HG03159 (cell line): ENCODE data around the gene AQP9.
"Not testable (repeated sequence)": the region's sequence is repeated elsewhere in the genome, so short reads cannot be mapped to it uniquely, and the experiment has no call there.

ENCODE experiments used
- ATAC-seq: cut with Tn5 transposase; IDR thresholded peaks from one replicate; pipeline ENCODE4 v1.9.1; 2021; ENCODE audit warnings: mild to moderate bottlenecking, moderate library complexity; ENCODE audit not compliant: unreplicated experiment

AQP9 gene

GRCh38 chr15:58179206-58179605 lies 41.0 kb downstream of the AQP9 start:
- ATAC-seq, result no peak

- no peak for ATAC-seq
These were observed 41.7 kb downstream of the AQP9 start for GRCh38 chr15:58179741-58180381.

GRCh38 chr15:58182460-58183163 lies 44.4 kb downstream of the AQP9 start:
- peak; percentile 66 for ATAC-seq

GRCh38 chr15:58185439-58185838 lies 47.3 kb downstream of the AQP9 start:
- no peak for ATAC-seq

DNA sequence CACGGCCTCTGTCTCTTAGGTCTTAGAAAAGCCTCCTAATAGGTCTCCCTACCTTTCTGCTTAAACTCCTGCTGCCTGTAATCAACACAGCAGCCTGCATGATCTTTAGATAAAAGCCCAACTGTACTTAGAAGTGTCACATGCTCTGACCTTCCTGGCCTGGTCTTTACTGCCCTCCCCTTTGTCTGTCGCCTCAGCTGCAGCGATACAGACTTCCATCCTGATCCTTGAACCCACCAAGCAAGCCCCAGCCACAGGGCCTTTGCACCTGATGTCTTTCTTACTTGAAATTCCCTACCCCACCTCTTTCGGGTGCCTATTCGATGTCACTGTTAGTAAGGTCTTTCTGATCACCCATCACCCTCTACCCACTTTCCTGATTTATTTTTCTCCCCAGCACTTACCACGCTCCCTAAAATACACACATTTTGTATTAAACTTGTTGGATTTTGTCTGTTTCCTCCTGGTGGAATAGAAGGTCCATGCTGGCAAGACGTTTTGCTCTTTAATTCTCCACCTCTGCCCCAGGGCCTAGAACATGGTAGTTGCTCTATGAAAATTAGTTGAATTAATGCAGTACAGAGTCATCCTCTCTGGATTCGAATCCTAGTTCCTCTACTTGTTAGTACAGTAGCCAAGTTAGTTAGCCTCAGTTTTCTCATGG lies 51.1 kb downstream of the AQP9 start:
- no peak for ATAC-seq

- ATAC-seq, result no peak
These were observed 52.2 kb downstream of the AQP9 start for GRCh38 chr15:58190419-58190818.

GRCh38 chr15:58193636-58194035 lies 55.5 kb downstream of the AQP9 start:
- ATAC-seq, result not testable (repeated sequence)

DNA sequence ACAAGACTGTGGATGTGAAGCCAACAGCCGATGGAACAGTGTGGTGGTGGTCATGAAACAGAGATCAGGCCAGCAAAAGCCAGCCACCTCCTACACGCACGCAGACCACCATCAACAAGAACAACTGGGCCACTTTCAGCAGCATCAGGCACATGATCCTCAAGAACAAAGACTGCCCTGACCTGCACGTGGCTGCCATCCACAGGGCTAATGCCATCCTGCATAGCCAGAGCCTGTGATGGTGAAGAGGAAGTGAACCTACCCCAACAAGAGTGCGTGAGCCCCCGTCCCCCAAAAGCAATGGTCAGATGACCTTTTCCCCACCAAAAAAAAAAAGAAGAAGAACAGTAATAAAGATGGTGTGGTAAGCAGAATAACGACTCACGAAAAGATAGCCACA lies 62.6 kb downstream of the AQP9 start:
- no peak for ATAC-seq

DNA sequence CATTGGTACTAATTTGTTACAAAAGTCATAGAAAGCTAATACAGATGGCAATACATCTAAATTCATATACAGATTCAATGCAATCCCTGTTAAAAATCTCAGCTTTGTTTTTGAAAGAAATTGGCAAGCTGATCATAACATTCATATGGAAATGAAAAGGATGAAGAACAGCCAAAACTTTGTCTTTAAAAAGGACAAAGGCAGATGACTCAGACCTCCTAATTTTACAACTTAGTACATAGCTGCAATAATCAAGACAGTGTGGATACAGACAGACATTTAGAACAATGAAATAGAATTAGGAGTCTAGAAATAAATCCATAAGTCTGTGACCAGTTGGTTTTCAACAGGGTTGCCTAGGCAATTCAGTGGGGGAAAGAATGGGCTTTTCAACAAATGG lies 63.3 kb downstream of the AQP9 start:
- no peak for ATAC-seq

DNA sequence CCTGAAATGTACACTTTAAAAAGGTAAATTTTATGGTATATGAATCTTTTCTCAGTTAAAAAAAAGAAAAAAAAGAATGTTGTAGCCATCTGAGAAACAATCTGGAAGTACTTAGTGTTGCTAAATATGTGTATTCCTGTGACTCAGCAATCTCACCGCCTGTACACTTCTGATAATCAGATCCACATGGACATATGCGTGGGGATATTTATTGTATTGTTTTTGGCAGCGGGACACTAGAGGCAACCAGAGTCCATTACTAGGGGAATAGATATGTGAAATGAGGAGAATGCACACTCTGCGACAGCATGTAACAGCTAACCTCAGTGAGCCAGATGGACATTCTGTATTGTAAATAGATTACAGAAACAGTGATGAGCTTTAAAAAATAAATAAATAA lies 65.4 kb downstream of the AQP9 start:
- ATAC-seq, result no peak

DNA sequence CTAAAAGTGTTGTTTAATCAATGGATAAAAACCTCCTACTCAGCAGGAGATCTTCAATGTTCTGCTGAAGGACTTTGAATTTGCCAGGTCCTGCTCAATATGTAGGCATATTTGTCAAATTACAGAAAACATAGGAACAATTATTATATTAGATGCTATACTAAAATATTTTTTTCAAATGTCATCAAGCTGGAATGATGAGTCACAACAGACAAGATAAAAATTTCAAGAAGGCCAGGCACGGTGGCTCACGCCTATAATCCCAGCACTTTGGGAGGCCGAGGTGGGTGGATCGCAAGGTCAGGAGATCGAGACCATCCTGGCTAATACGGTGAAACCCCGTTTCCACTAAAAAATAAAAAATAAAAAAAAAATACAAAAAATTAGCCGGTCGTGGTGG lies 68.0 kb downstream of the AQP9 start:
- ATAC-seq, result no peak

- not testable (repeated sequence) for ATAC-seq
These were observed 70.0 kb downstream of the AQP9 start for GRCh38 chr15:58208217-58208616.

DNA sequence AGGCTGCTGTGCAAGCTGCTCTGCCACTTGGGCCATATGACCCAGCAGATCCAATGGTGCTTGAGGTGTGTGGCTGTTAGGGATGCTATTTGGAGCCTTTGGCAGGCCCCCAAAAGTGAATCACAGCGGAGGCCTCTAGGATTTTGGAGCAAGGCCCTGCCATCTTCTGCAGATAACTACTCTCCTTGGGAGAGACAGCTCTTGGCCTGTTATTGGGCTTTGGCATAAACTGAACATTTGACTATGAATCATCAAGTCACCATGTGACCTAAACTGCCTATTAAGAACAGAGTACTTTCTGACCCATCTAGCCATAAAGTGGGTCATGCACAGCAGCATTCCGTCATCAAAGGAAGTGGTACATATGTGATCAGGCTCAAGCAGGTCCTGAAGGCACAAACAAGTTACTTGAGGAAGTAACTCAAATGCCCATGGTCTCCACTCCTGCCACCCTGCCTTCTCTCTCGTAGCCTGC lies 70.9 kb downstream of the AQP9 start:
- not testable (repeated sequence) for ATAC-seq

DNA sequence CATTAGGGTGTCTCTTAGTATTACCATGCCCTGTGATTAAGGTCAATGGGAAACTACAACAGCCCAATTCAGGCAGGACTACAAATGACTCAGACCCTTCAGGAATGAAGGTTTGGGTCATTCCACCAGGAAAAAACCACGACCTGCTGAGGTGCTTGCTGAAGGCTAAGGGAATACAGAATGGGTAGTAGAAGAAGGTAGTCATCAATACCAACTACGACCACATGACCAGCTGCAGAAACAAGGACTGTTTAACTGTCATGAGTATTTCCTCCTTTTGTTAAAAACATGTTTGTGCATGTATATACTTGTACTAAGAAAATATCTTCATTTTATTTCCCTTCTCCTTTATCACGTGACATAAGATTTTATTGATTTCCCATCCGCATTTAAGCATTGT lies 71.8 kb downstream of the AQP9 start:
- not testable (repeated sequence) for ATAC-seq

GRCh38 chr15:58212909-58213526 lies 74.8 kb downstream of the AQP9 start:
- no peak for ATAC-seq

DNA sequence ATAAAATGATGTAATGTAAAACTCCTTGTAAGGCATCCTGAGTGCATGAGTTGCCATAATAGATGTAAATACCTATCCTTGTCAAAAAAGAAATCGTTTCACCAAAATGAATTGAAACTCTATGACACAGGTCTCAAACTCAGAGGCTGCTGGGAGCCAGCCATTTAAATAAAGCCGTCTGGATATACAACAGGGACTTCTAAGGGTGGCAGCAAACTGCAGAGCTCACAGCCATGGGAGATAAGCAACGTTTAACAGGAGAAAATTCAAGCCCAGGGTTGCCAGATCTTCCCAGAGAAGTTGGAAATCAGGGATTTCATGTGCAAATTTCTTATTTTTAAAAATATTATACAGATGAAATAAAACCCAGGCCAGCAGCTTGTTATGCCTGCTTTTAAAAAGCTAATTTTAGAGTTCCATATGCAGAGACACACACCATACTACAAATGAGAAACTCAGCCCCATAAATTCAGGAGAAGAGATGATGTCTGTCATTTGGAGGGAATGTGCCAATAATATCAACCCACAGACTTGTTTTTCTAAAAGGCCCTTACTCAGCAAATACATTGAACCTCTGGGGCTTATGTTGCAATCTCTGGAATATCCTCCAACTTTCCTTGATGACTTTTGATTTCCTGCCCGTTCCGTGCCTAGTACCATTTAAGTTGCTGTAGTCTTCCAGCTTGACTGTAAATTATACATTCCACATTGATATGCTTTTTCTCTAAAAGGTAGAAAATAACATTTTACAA lies 75.6 kb downstream of the AQP9 start:
- ATAC-seq, result no peak

DNA sequence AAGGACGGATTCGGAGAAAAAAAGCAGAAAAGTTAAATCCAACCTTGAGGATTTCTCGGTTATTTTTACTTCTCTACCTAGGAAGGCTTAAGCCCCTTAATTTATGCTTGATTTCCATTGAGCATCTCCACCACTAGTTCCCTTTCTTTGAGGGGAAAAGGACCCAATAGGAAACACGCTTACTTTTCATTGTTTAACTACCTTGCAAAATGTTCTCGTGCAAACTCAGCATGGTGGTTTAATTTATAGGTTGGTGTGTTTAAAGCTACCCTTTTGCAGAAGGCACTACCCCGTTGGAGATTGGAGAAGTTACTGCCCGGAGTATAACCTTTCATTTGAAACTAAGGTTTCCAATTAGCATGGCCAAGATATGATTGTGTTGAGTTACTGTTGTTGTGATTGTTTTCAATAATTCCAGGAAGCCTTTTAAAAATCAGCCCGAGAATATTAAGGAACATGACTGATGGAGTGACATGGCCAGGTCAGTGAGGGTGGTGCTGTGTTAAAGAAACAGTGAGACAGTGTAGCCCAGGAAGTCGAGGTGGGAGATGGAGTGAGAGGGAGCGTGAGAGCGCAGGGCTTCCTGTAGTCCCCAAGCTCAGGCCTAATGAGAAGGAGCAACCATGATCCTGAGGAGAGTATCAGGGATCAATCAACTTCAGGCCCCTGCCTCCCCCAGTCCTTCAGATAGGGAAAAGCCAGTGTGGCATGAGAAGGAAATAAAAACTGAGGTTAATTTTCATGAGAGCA lies 76.6 kb downstream of the AQP9 start:
- ATAC-seq, result no peak

GRCh38 chr15:58217460-58217859 lies 79.3 kb downstream of the AQP9 start:
- ATAC-seq, result no peak

GRCh38 chr15:58221591-58222241 lies 83.5 kb downstream of the AQP9 start:
- no peak for ATAC-seq

GRCh38 chr15:58222679-58223078 lies 84.5 kb downstream of the AQP9 start:
- no peak for ATAC-seq
